Right lobe of liver (tissue), 6 donors: ENCODE data around the gene GPRC5B. TPM values are rescaled to one million over a fixed set of nuclear protein-coding genes. Genes with fewer than 3 reads are reported as not detected.

Experiments
- ATAC-seq, 4 donors: fragments of 200-7000 bp; cut with Tn5 transposase; one replicate each; pipeline ENCODE4 v1.9.1; 2020; ENCODE audit warnings: mild to moderate bottlenecking in 4 of 4, moderate library complexity in 4 of 4
- DNase-seq, 3 donors: peaks; one replicate each; pipeline ENCODE4 v3.0.0-alpha.2; 2020
- H3K27ac ChIP-seq, 3 donors: fragments of 200-600 bp; one replicate each; pipeline ENCODE4 v1.8.0; 2022
- H3K27me3 ChIP-seq, 2 donors: fragments of 200-600 bp; one replicate each; pipeline ENCODE4 v1.8.0; 2022
- H3K36me3 ChIP-seq, 4 donors: fragments of 200-600 bp; sonication (generic) in 1 of 4; one replicate each; pipeline versions ENCODE4 v1.5.1 to v1.8.0; 2017 to 2022; ENCODE audit warnings: control low read depth in 1 of 4
- H3K4me1 ChIP-seq, 4 donors: fragments of 200-600 bp; sonication (generic) in 1 of 4; one replicate each; pipeline versions ENCODE4 v1.5.1 to v1.8.0; 2017 to 2022; ENCODE audit warnings: control low read depth in 1 of 4
- H3K4me3 ChIP-seq, 3 donors: fragments of 200-600 bp; one replicate each; pipeline ENCODE4 v1.8.0; 2022
- H3K9me3 ChIP-seq, 4 donors: fragments of 200-600 bp; sonication (generic) in 1 of 4; one replicate each; pipeline versions ENCODE4 v1.5.1 to v1.8.0; 2017 to 2022; ENCODE audit warnings: control low read depth in 1 of 4
- POLR2A ChIP-seq: fragments of 450-650 bp; IDR thresholded peaks from one replicate; pipeline ENCODE4 v1.6.1; 2017; ENCODE audit warnings: antibody characterized with exemption, mild to moderate bottlenecking
- WGBS: methylation state at CpG from one replicate; pipeline ENCODE4 v1.1.6; 2018; ENCODE audit warnings: low coverage, low lambda C conversion rate; ENCODE audit not compliant: insufficient coverage; ENCODE audit errors: missing lambda C conversion rate; 5-methylcytosine and 5-hydroxymethylcytosine counted together
- intact Hi-C, 2 donors: fragments of 100-400 bp; cut with DNase I; formaldehyde crosslinking; loops; one replicate each; pipeline versions ENCODE4 v1.11.2 to v1.14.1; 2022
- total RNA-seq, 6 experiments: library from RNA; depleted of rRNA in 2 of 6; stranded (reverse); fragments of >200 nt in 2 of 6; fragmentation: NEBNext Ultra II Directional in 3 of 6; extraction: Animal tissue kit (Norgen Biotek cat#: 25700) in 3 of 6; gene quantifications; one replicate each; pipeline versions ENCODE4 v1.1.0 to v1.2.4, GENCODE V29; 2016 to 2023
- TF ChIP-seq, protein P1 (sequence below), 4 donors: fragments of 200-600 bp in 3 of 4; fragments of 450-650 bp in 1 of 4; IDR thresholded peaks; one replicate each; pipeline versions ENCODE4 v1.5.1 to v1.8.0; 2016 to 2022; ENCODE audit warnings: antibody characterized with exemption in 4 of 4, mild to moderate bottlenecking in 2 of 4
- donor health status: DM: no; HTN: yes; CAD: no.
- donor health status: DM: no; HTN: no; CAD: no.
- donor health status: DM: no; HTN: no; CAD: no.
- donor health status: DM: no; HTN: yes; CAD: no.
- donor health status: DM: no; HTN: yes; CAD: no.

The GPRC5B gene
- total RNA-seq, 6 experiments from 2014 or later: 2.6 to 20.8 (median 5.1) TPM

DNA sequence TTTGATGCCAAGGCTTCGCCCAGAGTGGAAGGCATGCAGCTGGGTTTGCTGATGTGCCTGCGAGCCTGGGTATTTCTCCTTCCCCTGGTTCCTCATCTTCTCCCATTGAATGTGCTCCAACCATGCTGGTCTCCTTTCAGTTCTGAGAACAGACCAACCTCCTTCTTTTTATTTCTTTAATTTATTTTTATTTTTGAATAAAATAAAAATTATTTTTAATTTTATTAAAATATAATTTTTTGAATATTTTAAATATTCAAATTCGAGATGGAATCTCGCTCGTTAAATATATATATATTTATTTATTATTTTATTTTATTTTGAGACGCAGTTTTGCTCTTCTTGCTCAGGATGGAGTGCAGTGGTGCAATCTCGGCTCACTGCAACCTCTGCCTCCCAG, 30.2 kb upstream of the GPRC5B start:
- intact Hi-C loops: loop anchor here in 1 of 2 donors (10.0 kb wide), 1 partner anchor 460 kb away; no protein-coding TSS in a partner anchor
- Histone ChIP-seq H3K4me3 (no peak overlapping the region), H3K9me3 (no peaks in the 10 kb centered on the region), H3K4me1 (no peaks in the 10 kb centered on the region), H3K27ac (no peak overlapping the region), H3K27me3 (no peaks in the 10 kb centered on the region), H3K36me3 (no peaks in the 10 kb centered on the region)
- 77% methylated on average over 7 of the region's 7 CpGs for WGBS
- no peak for ATAC-seq
- DNase-seq: no peak
- TF ChIP-seq POLR2A: no peak
- TF ChIP-seq, protein P1, sequence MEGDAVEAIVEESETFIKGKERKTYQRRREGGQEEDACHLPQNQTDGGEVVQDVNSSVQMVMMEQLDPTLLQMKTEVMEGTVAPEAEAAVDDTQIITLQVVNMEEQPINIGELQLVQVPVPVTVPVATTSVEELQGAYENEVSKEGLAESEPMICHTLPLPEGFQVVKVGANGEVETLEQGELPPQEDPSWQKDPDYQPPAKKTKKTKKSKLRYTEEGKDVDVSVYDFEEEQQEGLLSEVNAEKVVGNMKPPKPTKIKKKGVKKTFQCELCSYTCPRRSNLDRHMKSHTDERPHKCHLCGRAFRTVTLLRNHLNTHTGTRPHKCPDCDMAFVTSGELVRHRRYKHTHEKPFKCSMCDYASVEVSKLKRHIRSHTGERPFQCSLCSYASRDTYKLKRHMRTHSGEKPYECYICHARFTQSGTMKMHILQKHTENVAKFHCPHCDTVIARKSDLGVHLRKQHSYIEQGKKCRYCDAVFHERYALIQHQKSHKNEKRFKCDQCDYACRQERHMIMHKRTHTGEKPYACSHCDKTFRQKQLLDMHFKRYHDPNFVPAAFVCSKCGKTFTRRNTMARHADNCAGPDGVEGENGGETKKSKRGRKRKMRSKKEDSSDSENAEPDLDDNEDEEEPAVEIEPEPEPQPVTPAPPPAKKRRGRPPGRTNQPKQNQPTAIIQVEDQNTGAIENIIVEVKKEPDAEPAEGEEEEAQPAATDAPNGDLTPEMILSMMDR (IDR thresholded peaks at IDR 0.05): no peak

DNA sequence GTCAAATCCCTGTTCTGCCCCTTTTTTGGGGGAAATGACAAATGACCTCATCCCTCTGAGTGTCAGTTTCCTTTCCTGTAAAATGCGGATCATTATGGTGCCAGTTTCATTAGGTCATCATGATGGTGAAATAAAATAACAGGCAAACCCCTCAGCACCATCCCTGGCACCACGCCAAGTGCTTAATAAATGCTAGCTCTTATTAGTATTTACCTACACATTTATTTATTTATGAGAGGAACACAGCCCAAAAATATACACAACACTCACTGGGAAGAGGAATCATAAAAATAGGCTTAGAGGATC, 28.6 kb upstream of the GPRC5B start:
- ATAC-seq (no peak), DNase-seq (no peak)
- no peaks in the 10 kb centered on the region for H3K4me1 ChIP-seq
- intact Hi-C loops: loop anchor here in 1 of 2 donors (10.0 kb wide), 1 partner anchor 462 kb away; no protein-coding TSS in a partner anchor
- WGBS: 36% methylated on average over 2 of the region's 2 CpGs
- no peak overlapping the region for H3K4me3 ChIP-seq
- no peak overlapping the region for H3K27ac ChIP-seq
- H3K9me3 ChIP-seq: no peaks in the 10 kb centered on the region
- H3K27me3 ChIP-seq: no peaks in the 10 kb centered on the region
- H3K36me3 ChIP-seq: no peaks in the 10 kb centered on the region
- TF ChIP-seq, protein P1 (IDR thresholded peaks at IDR 0.05): no peak
- no peak for TF ChIP-seq POLR2A

DNA sequence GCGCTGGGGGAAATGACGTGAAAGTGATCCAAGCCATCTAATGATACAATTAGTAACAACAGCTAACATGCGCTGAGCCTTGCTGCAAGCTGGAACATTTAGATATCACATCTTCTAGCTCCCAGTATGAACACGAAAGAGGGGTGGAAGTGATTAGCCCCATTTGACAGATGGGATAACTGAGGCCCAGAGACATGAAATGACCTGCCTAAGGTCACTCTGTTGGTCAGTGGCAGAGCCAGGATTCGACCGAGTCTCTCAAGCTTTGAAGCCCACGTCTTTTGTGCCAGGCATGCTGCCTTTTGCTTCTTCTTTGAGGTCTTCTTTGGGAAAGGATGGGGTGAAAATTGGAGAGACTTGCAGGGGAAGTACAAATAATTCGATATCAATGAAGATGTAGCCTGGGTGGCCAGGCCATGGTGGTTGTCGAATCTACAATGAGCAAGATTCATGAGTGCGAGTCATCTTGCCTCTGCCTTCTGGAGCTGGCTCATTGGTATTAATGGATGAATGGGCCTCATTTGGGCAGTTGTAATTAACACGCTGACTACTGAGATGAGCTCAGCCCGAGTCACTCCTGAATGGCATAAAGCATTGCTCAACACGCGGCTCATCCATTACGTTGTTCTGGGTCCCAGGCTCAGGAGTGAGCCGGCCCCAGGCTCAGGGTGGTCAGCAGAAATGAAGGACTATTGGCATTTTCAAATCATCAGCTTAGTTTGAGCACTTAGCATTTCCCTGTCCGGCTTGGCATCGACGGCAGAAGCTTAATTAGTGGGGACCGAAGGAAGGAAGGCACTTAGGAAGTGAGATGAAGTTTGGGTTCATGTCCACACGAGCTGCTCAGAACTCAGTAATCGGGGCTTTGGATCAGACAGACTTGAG, 28.0 kb upstream of the GPRC5B start:
- Histone ChIP-seq H3K4me1 (no peaks in the 10 kb centered on the region), H3K36me3 (no peaks in the 10 kb centered on the region), H3K9me3 (no peaks in the 10 kb centered on the region), H3K27ac (no peak overlapping the region), H3K27me3 (no peaks in the 10 kb centered on the region), H3K4me3 (no peak overlapping the region)
- ATAC-seq (no peak), DNase-seq (no peak)
- TF ChIP-seq, protein P1 (IDR thresholded peaks at IDR 0.05): no peak
- no peak for TF ChIP-seq POLR2A
- intact Hi-C loops: loop anchor here in 1 of 2 donors (10.0 kb wide), 1 partner anchor 462 kb away; no protein-coding TSS in a partner anchor
- WGBS: 66% methylated on average over 16 of the region's 22 CpGs

DNA sequence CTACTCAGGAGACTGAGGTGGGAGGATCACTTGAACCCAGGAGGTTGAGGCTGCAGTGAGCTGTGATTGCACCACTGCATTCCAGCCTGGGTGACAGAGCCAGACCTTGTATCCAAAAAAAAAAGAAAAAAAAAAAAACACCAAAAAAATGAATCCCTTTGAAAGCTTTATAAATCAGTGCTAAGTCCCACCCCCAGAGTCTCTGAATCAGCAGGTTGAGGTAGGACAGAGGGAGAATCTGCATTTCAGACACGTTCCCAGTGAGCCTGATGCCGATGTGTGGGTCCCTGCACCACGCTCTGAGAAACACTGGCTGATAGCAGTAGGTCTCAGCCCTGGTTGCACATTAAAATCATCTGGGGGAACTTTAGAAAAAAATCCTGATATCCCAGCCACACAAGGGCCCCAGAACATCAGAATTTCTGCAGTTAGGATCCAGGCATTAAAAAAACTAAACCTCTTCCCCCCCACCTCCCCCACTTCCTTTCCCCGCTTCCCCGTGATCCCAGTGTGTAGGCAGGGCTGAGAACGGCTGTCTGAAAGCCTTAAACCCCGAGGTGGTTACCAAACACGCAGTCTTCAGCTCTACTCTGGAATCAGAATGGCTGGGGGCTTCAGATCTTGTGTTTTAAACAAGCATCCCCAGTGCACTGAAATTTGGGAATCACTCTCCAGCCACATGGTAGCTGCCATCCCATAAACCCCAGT, 27.3 kb upstream of the GPRC5B start:
- no peaks in the 10 kb centered on the region for H3K36me3 ChIP-seq
- no peaks in the 10 kb centered on the region for H3K27me3 ChIP-seq
- no peak overlapping the region for H3K27ac ChIP-seq
- no peaks in the 10 kb centered on the region for H3K9me3 ChIP-seq
- no peak for TF ChIP-seq POLR2A
- TF ChIP-seq, protein P1 (IDR thresholded peaks at IDR 0.05): no peak
- DNase-seq (no peak), ATAC-seq (no peak)
- 58% methylated on average over 5 of the region's 8 CpGs for WGBS
- no peak overlapping the region for H3K4me3 ChIP-seq
- H3K4me1 ChIP-seq: no peaks in the 10 kb centered on the region
- intact Hi-C loops: loop anchor here in 1 of 2 donors (10.0 kb wide), 1 partner anchor 463 kb away; no protein-coding TSS in a partner anchor
